NCI-H2171 treated with DMSO at 0.1 percent for 48 hours (cell line): ENCODE results near the gene SUSD4.

ENCODE experiments used
- DNase-seq: peaks from one replicate; lab custom pipeline; 2025; lab: John Stamatoyannopoulos, UW

The SUSD4 gene

GRCh38 chr1:223230161-223230881 lies 133.7 kb downstream of the SUSD4 start:
- DNase-seq = no peak

- DNase-seq = no peak
These were observed 134.2 kb downstream of the SUSD4 start for GRCh38 chr1:223229756-223230155.

- no peak for DNase-seq
These were observed 134.9 kb downstream of the SUSD4 start for GRCh38 chr1:223228931-223229528.

GRCh38 chr1:223228201-223228600 lies 135.8 kb downstream of the SUSD4 start:
- DNase-seq = no peak

- DNase-seq = no peak
These were observed 136.3 kb downstream of the SUSD4 start for GRCh38 chr1:223227486-223228196.

GRCh38 chr1:223227031-223227430 lies 136.9 kb downstream of the SUSD4 start:
- no peak for DNase-seq

- no peak for DNase-seq
These were observed 137.7 kb downstream of the SUSD4 start for GRCh38 chr1:223226271-223226670.

- DNase-seq = no peak
These were observed 138.5 kb downstream of the SUSD4 start for GRCh38 chr1:223225481-223225880.

GRCh38 chr1:223225061-223225460 lies 138.9 kb downstream of the SUSD4 start:
- DNase-seq = no peak

- DNase-seq = no peak
These were observed 139.5 kb downstream of the SUSD4 start for GRCh38 chr1:223224465-223224864.

- no peak for DNase-seq
These were observed 140.6 kb downstream of the SUSD4 start for GRCh38 chr1:223223091-223223995.

GRCh38 chr1:223222377-223222776 lies 141.6 kb downstream of the SUSD4 start:
- no peak for DNase-seq

- DNase-seq = no peak
These were observed 142.3 kb downstream of the SUSD4 start for GRCh38 chr1:223221686-223222085.

- DNase-seq = peak; percentile 69
These were observed 143.9 kb downstream of the SUSD4 start for GRCh38 chr1:223219846-223220610.

- DNase-seq = no peak
These were observed 144.7 kb downstream of the SUSD4 start for GRCh38 chr1:223219318-223219635.

- no peak for DNase-seq
These were observed 146.2 kb downstream of the SUSD4 start for GRCh38 chr1:223217781-223218180.

GRCh38 chr1:223216531-223217205 lies 147.3 kb downstream of the SUSD4 start:
- DNase-seq = peak; percentile 77

- DNase-seq = no peak
These were observed 147.9 kb downstream of the SUSD4 start for GRCh38 chr1:223216074-223216473.

GRCh38 chr1:223215026-223215425 lies 148.9 kb downstream of the SUSD4 start:
- DNase-seq = no peak

- DNase-seq = peak; percentile 71
These were observed 149.6 kb downstream of the SUSD4 start for GRCh38 chr1:223214261-223214807.

- peak; percentile 94 for DNase-seq
These were observed 151.5 kb downstream of the SUSD4 start for GRCh38 chr1:223212441-223212840.
